Transverse colon (tissue), 4 donors: ENCODE results near the gene DPF3.

Experiments used
- EP300 ChIP-seq: sonication (generic); formaldehyde crosslinking; IDR thresholded peaks from one replicate; pipeline ENCODE4 v1.6.1; 2017; ENCODE audit warnings: antibody characterized with exemption, low read depth
- POLR2A ChIP-seq: fragments of 450-650 bp; IDR thresholded peaks from one replicate; pipeline ENCODE4 v1.6.1; 2016; ENCODE audit warnings: antibody characterized with exemption, mild to moderate bottlenecking, moderate library complexity
- POLR2AphosphoS5 ChIP-seq, 3 donors: sonication (generic); formaldehyde crosslinking; IDR thresholded peaks; one replicate each; pipeline ENCODE4 v1.6.1; 2016; ENCODE audit warnings: antibody characterized with exemption in 3 of 3
- TF ChIP-seq, protein P1 (sequence below), 5 experiments: fragments of 200-600 bp in 3 of 5; fragments of 450-650 bp in 2 of 5; sonication (generic) in 3 of 5; IDR thresholded peaks; 1 replicate in 2 of 5; 2 replicates in 3 of 5; pipeline ENCODE4 v1.5.1; 2016 to 2017; ENCODE audit warnings: antibody characterized with exemption in 5 of 5, inconsistent platforms in 3 of 5, mild to moderate bottlenecking in 2 of 5, moderate library complexity in 1 of 5

DNA sequence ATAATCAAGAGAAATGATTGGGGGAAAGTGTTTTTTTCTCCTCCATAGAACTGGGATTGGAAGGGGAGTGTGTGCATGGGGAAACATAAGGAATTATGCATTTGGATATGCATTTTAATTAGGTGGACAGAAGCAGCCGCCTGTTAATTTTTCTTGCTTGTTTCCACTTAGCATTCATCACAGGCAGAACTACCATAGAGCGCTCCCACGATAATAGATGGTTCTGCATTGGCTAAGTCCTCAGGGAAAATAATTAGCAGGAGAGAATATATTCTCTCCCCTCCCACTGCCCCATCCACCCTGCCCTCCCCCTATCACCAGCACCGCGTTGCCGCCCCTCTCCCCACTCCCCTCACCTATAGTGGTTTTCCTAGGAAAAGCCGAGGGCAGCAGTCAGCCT, 11.4 kb downstream of the DPF3 start:
- no peak for TF ChIP-seq POLR2A
- TF ChIP-seq POLR2AphosphoS5 (IDR thresholded peaks at IDR 0.05): no peak
- TF ChIP-seq, protein P1, sequence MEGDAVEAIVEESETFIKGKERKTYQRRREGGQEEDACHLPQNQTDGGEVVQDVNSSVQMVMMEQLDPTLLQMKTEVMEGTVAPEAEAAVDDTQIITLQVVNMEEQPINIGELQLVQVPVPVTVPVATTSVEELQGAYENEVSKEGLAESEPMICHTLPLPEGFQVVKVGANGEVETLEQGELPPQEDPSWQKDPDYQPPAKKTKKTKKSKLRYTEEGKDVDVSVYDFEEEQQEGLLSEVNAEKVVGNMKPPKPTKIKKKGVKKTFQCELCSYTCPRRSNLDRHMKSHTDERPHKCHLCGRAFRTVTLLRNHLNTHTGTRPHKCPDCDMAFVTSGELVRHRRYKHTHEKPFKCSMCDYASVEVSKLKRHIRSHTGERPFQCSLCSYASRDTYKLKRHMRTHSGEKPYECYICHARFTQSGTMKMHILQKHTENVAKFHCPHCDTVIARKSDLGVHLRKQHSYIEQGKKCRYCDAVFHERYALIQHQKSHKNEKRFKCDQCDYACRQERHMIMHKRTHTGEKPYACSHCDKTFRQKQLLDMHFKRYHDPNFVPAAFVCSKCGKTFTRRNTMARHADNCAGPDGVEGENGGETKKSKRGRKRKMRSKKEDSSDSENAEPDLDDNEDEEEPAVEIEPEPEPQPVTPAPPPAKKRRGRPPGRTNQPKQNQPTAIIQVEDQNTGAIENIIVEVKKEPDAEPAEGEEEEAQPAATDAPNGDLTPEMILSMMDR (IDR thresholded peaks at IDR 0.05): no peak
- no peak for TF ChIP-seq EP300
